Hepatocyte (in vitro differentiated cells): ENCODE measurements around the gene SPO11.

Experiments used
- EZH2 ChIP-seq: fragments of 200-600 bp; sonication (generic); IDR thresholded peaks from 2 replicates; pipeline ENCODE4 v1.6.1; 2016; ENCODE audit warnings: antibody characterized with exemption, mild to moderate bottlenecking, borderline replicate concordance
- TF ChIP-seq, protein P1 (sequence below): fragments of 200-600 bp; sonication (generic); IDR thresholded peaks from 2 replicates; pipeline ENCODE4 v1.5.1; 2016; ENCODE audit warnings: antibody characterized with exemption, mild to moderate bottlenecking; ENCODE audit not compliant: poor library complexity

DNA sequence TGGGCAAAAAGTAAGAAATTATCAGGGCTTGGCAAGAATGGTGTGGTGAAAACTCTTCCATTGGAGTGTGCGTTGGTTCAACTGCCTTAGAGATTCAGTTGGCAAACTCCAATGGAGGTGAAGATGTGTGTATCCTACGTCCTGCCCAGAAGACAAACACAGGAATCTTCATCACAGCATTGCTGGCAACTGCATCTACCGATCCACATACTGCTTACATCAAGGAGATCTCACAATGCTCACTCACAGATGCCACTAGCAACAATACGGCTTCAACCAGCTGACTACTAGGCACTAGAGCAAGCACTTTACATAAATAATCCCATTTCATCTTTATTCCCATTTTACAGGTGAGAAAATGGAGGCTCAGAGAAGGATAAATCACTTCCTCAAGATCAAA, 10.0 kb upstream of the SPO11 start:
- TF ChIP-seq, protein P1, sequence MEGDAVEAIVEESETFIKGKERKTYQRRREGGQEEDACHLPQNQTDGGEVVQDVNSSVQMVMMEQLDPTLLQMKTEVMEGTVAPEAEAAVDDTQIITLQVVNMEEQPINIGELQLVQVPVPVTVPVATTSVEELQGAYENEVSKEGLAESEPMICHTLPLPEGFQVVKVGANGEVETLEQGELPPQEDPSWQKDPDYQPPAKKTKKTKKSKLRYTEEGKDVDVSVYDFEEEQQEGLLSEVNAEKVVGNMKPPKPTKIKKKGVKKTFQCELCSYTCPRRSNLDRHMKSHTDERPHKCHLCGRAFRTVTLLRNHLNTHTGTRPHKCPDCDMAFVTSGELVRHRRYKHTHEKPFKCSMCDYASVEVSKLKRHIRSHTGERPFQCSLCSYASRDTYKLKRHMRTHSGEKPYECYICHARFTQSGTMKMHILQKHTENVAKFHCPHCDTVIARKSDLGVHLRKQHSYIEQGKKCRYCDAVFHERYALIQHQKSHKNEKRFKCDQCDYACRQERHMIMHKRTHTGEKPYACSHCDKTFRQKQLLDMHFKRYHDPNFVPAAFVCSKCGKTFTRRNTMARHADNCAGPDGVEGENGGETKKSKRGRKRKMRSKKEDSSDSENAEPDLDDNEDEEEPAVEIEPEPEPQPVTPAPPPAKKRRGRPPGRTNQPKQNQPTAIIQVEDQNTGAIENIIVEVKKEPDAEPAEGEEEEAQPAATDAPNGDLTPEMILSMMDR: no peak
- TF ChIP-seq EZH2: no peak
